Cardiac muscle cell (in vitro differentiated cells and primary cell): ENCODE measurements around the gene SIRT3. TPM values are rescaled to one million over a fixed set of nuclear protein-coding genes. Genes with fewer than 3 reads are reported as not detected.

Experiments
- DNase-seq, 2 donors: peaks; one replicate each; pipeline versions ENCODE4 v3.0.0 to v3.0.0-alpha.2; 2010 to 2017; ENCODE audit warnings: low read depth in 1 of 2, low spot score in 1 of 2
- H3K27ac ChIP-seq: fragments of 200-600 bp; sonication (generic); 2 replicates; pipeline ENCODE4 v1.5.1; 2016
- H3K27me3 ChIP-seq: fragments of 200-600 bp; sonication (generic); 2 replicates; pipeline ENCODE4 v1.6.0; 2016; ENCODE audit warnings: control low read depth
- H3K36me3 ChIP-seq: fragments of 200-600 bp; sonication (generic); 2 replicates; pipeline ENCODE4 v1.5.1; 2016; ENCODE audit warnings: control low read depth
- H3K4me1 ChIP-seq: fragments of 200-600 bp; sonication (generic); 2 replicates; pipeline ENCODE4 v1.8.1; 2017; ENCODE audit warnings: low read depth, mild to moderate bottlenecking, mixed run types
- H3K4me3 ChIP-seq: fragments of 200-600 bp; sonication (generic); 2 replicates; pipeline ENCODE4 v1.5.1; 2016; ENCODE audit warnings: mild to moderate bottlenecking
- H3K9me3 ChIP-seq: fragments of 200-600 bp; sonication (generic); 2 replicates; pipeline ENCODE4 v1.5.1; 2017; ENCODE audit warnings: low read depth, mild to moderate bottlenecking, control low read depth
- polyA plus RNA-seq: library from polyadenylated mRNA; unstranded; fragments of >200 nt; fragmentation: Nextera tagmentation; extraction: Ambion mirVana; gene quantifications from 2 replicates; pipeline ENCODE4 v1.2.1, GENCODE V29; 2016
- total RNA-seq: library from RNA; depleted of rRNA; stranded (reverse); fragments of >200 nt; gene quantifications from 2 replicates; pipeline ENCODE4 v1.2.3, GENCODE V29; 2016
- TF ChIP-seq, protein P1 (sequence below): IDR thresholded peaks from 2 replicates; pipeline ENCODE4 v1.5.1; 2012; ENCODE audit warnings: low read depth, mild to moderate bottlenecking, low read length

Gene SIRT3
- total and polyA plus RNA-seq, 2 experiments from 2014 or later: 46.1 to 53.6 TPM

DNA sequence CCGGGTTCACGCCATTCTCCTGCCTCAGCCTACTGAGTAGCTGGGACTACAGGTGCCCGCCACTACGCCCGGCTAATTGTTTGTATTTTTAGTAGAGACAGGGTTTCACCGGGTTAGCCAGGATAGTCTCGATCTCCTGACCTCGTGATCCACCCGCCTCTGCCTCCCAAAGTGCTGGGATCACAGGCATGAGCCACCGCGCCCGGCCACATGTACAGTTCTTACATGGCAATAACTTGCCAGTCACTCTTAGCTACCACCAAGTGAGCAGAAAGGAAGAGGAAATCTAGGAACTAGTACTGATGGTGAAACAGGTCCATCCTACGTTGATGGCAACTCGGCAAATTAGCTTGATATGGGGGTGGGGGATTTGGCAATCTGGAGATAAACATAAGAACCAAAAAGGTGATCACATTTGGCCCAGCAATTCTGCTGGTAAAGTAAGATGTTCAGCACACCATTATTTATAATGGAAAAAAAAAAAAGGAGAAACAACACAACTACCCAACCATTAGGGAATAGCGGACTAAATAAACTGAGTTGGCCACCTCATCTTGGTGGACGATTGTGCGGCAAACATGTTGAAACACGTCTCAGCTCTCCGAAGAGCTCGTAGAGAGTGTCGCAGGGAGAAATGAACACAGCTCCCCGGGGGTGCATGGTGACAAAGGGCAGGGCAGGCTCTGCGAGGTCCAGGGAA lies 47.4 kb upstream of the SIRT3 start:
- Histone ChIP-seq H3K4me1 (no peaks in the 10 kb centered on the region), H3K4me3 (no peak overlapping the region), H3K27me3 (peaks cover 60% of the 10 kb centered on the region), H3K9me3 (no peaks in the 10 kb centered on the region), H3K36me3 (no peaks in the 10 kb centered on the region), H3K27ac (no peak overlapping the region)
- TF ChIP-seq, protein P1, sequence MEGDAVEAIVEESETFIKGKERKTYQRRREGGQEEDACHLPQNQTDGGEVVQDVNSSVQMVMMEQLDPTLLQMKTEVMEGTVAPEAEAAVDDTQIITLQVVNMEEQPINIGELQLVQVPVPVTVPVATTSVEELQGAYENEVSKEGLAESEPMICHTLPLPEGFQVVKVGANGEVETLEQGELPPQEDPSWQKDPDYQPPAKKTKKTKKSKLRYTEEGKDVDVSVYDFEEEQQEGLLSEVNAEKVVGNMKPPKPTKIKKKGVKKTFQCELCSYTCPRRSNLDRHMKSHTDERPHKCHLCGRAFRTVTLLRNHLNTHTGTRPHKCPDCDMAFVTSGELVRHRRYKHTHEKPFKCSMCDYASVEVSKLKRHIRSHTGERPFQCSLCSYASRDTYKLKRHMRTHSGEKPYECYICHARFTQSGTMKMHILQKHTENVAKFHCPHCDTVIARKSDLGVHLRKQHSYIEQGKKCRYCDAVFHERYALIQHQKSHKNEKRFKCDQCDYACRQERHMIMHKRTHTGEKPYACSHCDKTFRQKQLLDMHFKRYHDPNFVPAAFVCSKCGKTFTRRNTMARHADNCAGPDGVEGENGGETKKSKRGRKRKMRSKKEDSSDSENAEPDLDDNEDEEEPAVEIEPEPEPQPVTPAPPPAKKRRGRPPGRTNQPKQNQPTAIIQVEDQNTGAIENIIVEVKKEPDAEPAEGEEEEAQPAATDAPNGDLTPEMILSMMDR: no peak
- no peak for DNase-seq

DNA sequence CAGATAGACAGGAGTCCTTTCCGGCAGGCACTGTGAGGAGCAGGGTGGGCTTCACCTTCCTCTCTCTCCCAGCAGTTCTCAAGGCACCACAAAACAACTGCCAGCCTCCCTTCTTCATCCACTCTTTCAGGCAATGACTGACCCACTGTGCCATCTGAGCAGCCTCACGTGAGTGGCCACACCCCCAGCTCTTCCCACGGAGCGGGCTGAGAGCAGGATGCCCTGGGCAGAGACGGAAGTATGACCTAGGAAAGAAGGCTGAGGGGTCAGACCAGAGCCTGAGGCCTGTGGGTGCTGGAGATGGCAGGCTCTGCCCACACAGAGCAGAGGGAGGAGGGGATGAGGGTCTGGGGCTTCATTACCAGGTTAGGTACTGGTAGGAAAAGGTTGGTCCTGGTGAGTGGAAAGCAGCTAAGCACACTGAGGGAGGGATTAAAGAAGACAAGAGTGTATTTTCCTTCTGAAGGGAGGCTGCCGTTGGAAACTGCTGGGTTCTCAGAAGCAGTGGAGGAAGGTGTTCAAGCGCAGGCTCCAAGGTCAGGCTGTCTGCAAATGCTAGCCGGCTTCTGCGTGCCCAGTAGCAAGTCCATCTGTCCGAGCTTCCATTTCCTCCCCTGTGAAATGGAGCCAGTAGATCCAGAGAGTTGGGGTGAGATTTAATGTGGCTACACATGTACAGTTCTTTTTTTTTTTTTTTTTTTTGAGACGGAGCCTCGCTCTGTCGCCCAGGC lies 46.7 kb upstream of the SIRT3 start:
- DNase-seq: no peak
- Histone ChIP-seq H3K4me3 (no peak overlapping the region), H3K36me3 (no peaks in the 10 kb centered on the region), H3K27me3 (peaks cover 60% of the 10 kb centered on the region), H3K9me3 (no peaks in the 10 kb centered on the region), H3K4me1 (no peaks in the 10 kb centered on the region), H3K27ac (no peak overlapping the region)
- TF ChIP-seq, protein P1: no peak

DNA sequence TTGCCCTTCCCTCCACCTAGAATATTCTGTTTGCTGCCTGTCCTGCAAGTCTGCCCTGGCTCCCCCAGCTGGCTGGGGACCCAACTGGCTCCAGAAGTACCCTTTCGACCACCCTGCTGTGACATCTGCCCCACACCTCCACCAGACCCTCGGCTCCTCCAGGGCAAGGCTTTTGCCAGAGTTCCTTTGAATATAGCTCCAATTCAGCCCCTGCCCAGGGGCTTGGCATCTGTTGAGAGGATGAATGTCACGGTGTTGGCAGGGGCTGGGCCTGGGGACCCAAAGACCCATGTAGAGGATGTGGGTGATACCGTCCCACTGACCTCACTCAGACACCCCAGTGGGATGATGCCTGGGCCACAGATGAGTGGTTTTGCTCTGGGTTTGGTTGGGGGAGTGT lies 46.0 kb upstream of the SIRT3 start:
- Histone ChIP-seq H3K4me3 (no peak overlapping the region), H3K9me3 (no peaks in the 10 kb centered on the region), H3K27me3 (peaks cover 58% of the 10 kb centered on the region), H3K36me3 (no peaks in the 10 kb centered on the region), H3K4me1 (no peaks in the 10 kb centered on the region), H3K27ac (no peak overlapping the region)
- no peak for DNase-seq
- TF ChIP-seq, protein P1: no peak

DNA sequence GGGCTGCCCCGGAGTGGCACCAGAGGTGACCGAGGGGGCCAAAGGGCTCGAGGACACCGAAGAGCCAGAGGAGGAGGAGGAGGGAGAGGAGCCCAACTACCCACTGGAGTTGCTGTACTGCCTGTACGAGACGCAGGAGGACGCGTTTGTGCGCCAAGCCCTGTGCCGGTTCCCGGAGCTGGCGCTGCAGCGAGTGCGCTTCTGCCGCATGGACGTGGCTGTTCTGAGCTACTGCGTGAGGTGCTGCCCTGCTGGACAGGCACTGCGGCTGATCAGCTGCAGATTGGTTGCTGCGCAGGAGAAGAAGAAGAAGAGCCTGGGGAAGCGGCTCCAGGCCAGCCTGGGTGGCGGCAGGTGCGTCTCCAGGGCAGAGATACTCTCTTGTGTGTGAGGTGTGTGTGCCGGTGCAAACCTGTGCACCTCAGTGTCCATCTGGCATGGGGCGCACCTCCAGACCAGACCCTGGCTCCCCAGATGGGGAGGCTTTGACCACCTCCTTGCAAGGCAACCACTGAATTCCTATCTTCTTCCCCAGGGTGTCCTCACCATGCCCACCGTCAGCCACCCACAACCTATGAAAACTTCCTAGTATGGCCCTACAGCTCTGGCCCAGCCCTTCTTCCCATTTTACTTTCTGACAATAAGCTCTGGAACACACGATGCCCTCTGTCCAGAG lies 45.5 kb upstream of the SIRT3 start:
- Histone ChIP-seq H3K27me3 (peaks cover 56% of the 10 kb centered on the region), H3K4me3 (no peak overlapping the region), H3K4me1 (no peaks in the 10 kb centered on the region), H3K36me3 (no peaks in the 10 kb centered on the region), H3K9me3 (no peaks in the 10 kb centered on the region), H3K27ac (no peak overlapping the region)
- TF ChIP-seq, protein P1: no peak
- no peak for DNase-seq

DNA sequence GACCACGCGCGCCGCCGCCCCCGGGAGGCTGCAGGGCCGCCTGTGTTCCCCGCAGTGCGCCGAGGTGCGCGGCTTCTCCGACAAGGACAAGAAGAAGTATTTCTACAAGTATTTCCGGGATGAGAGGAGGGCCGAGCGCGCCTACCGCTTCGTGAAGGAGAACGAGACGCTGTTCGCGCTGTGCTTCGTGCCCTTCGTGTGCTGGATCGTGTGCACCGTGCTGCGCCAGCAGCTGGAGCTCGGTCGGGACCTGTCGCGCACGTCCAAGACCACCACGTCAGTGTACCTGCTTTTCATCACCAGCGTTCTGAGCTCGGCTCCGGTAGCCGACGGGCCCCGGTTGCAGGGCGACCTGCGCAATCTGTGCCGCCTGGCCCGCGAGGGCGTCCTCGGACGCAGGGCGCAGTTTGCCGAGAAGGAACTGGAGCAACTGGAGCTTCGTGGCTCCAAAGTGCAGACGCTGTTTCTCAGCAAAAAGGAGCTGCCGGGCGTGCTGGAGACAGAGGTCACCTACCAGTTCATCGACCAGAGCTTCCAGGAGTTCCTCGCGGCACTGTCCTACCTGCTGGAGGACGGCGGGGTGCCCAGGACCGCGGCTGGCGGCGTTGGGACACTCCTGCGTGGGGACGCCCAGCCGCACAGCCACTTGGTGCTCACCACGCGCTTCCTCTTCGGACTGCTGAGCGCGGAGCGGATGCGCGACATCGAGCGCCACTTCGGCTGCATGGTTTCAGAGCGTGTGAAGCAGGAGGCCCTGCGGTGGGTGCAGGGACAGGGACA lies 44.8 kb upstream of the SIRT3 start:
- Histone ChIP-seq H3K27ac (no peak overlapping the region), H3K9me3 (no peaks in the 10 kb centered on the region), H3K36me3 (no peaks in the 10 kb centered on the region), H3K4me3 (no peak overlapping the region), H3K4me1 (no peaks in the 10 kb centered on the region), H3K27me3 (peaks cover 59% of the 10 kb centered on the region)
- DNase-seq: no peak
- TF ChIP-seq, protein P1: no peak
